ENCODE measurements around the gene ACSF2.

The ACSF2 gene

DNA sequence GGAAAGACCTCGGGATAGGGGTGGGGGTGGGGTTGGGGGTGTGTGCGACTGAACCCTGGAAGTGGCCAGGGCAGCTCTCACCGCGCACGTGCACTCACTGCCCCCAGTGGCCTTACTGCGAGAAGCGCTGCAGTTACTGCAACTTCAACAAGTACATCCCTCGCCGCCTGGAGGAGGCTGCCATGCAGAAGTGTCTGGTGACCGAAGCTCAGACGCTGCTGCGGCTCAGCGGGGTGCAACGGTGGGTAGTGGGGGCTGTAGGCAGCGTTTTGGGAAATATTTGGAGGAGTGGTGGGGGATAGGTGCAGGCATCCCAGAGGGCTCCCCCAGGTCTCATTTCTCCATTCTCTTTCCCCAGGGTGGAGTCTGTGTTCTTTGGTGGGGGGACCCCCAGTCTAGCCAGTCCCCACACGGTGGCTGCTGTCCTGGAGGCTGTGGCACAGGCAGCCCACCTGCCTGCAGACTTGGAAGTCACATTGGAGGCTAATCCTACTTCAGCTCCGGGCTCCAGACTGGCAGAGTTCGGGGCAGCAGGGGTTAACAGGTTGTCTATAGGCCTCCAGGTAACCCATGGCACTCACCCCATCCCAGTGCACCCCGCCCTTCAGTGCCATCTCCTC, 53.6 kb downstream of the ACSF2 start:
- peak; percentile 66 for DNase-seq

DNA sequence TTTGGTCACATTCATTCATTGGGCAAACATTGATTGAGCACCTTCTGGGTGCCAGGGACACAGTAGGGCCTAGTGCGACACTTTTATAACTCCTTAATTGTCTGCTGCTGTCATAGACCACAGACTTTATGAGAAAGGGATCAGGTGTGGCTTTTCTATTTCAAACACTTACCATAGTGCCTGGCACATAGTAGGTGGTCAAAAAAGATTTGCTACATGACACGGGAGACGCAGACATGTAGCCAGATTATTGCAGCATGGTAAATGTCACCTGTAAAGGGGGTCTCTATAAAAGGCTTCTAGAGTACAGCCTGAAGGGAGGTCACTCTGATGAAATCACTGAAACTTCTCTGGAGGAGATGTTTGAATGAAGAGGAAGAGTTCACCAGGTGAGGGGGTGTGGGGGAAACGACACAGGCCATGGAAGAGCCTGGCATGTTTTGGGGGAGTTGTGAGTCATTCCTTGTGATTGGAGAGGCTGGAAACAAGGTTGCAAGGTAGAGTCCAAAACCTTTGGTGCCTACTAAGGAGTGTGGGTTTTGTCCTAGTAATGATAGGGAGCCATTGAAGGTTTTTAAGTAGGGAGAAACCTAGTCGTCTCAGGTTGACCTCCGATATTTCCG, 54.2 kb downstream of the ACSF2 start:
- DNase-seq = no peak

DNA sequence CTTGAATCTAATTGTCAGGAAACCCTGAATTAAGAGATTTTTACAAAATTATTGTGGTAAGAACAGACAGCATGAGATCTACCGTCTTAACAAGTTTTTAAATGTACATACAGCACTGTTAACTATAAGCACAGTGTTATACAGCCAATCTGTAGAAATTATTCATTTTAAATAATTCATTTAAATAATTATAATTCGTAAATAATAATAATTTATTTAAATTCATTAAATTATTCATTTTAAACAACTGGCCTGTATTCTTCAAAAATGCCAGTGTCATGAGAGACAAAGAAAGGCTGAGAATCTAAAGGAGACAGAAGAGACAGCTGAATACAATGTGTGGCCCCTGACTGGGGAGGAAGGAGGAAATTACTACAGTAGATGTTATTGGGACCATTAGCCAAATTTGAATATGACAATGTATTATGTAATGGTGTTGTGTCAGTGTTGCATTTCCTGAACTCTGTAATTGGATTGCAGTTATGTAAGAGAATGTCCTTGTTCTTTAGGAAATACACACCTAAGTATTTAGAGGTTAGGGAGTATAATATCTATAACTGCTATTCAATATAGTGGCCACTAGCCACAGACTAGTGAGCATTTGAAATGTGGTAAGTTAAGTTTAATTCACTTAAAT, 55.0 kb downstream of the ACSF2 start:
- DNase-seq = no peak

DNA sequence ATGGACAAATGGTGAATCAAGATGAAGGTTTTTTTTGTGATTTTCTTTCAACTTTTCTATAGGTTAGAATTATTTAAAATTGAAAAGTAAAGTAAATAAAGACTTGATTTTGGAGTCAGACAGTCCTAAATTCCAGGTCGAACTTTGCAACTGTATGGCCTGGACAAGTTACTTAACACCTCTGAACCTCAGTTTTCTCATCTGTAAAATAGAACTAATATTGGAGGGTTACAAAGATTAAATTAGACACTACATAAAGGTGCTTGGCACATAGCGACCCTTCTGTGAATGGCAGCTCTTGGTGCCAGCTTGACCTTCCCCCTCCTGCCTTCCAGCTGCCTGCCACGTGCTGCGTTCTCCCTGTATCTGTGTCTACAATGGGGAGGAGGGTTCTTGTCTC, 55.6 kb downstream of the ACSF2 start:
- no peak for DNase-seq

DNA sequence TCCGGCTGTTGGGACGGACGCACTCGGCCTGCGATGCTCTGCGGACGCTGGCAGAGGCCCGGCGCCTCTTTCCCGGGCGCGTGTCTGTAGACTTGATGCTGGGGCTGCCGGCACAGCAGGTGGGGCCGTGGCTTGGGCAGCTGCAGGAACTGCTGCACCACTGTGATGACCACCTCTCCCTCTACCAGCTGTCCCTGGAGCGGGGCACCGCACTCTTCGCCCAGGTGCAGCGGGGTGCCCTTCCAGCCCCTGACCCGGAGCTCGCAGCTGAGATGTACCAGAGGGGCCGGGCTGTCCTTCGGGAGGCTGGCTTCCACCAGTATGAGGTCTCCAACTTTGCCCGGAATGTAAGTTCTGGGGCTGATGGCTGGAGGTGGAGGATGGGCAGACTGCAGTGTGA, 56.1 kb downstream of the ACSF2 start:
- no peak for DNase-seq

DNA sequence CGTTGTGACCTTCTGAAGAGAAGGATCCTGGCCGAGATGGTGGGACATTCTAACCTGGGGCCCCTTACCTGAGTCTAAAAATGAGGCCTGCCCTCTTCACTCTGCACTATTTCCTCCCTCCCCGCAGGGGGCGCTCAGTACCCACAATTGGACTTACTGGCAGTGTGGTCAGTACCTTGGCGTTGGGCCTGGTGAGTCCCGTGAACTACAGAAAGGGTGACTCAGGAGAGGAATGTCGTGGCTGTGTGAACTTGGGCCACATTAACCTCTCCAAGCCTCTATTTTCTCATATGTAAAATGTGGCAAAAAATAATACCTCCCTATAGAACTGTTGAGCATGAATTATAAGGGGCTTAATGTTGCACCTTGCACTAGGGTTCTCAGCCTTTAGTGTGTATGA, 56.5 kb downstream of the ACSF2 start:
- DNase-seq = peak; percentile 67

DNA sequence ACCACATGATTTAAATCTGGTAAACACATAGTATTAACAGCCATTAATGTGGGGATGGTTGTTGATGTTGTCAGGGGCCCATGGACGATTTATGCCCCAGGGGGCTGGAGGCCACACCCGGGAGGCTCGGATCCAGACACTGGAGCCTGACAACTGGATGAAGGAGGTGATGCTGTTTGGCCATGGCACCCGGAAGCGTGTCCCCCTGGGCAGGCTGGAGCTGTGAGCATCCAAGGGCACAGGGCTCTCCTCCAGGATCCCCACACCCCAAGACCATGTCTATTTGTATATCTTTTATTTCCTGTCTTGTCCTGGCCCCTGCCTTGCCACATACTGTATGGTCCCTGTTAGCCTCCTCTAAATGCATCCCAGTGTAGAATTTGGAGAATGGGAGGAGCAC, 57.2 kb downstream of the ACSF2 start:
- no peak for DNase-seq

DNA sequence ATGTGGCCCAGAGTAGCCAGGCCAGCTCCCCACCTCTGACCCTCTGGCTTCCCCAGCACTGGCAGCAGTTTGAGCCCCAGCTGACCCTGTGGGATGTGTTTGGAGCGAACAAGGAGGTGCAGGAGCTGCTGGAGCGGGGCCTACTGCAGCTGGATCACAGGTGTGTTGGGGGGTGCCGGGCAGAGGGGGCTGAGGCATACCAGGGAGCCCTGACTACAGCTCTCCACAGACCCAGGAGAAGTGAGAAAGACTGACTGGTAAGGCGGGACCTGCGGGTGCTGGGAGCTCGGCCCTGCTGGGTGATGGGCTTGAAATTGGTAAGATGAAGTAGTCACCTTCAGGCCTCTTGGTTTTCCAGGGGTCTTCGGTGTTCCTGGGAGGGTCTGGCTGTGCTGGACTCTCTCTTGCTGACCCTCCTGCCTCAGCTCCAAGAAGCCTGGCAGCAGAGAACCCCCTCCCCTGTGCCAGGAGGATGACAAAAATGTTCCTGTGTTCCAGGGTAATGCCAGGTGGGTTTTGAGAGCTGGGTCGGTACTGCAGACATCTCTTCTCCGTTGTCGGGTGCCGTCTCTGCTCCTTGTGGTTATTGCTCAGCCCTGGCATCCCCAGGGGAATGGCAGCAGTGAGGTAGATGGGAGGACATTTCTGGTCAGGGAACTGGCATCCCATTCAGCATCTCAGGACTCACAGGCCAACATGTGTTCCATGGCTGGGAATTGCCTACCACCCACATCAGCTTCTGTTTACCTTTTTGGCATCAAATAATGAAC, 58.6 kb downstream of the ACSF2 start:
- DNase-seq = no peak

DNA sequence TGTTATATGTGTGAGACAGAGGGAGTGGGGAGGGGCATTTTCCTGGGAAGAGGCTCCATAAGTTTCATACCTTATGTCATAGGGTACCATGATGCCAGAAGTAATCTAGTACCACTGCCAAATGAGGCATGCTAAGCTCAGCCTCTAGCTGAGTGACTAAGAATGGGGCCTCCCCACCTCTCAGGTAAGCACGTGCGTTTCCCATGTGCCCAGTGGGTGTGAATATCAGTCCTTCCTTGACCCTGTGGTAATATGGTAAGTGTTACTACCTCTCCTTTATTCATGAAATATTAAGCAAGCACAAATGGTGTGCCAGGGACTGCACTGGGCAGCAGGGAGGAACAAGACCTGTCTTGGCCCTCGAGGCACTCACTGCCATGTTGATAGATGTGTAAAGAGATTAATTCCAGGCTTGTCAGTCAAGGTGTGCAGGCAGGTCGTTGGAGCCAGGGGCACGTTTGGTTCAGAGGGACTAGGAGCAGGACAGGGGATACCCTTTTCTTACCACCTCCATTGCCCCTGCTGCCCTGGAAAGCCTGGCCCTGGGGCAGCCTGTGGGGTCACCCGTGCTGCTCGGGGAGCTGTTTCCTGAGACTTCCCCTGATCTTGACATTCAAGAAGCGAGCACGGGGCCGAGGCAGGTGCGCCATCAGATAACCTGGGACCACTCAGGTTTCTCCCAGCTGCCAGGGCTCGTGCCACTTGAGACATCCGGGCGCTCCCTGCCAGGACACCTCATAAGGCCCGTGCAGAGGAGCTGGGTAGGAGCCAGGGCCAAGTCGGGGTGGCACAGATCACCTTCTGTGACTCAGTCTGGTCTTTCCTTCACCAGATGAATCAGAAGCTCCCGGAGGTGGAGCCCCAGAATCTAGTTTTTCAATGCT, 61.4 kb downstream of the ACSF2 start:
- no peak for DNase-seq

DNA sequence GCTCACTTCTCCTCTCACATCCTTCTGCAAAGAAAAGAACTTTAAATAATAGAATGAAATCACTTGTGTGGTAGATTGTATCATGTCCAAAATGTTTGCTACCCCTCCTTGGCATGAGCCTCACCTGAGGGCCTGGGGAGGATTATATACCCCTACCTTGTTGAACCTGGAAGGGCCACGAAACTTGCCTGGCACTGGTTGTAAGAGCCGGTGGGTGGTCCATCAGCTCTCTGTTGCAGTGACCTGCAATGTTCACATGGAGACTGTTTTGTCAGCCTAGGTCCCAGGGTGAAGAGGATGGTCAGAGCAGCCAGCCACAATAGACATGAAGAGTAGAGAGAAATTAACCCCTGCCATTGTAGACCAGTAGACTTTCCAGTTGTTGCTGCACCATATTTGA, 62.9 kb downstream of the ACSF2 start:
- DNase-seq = no peak

DNA sequence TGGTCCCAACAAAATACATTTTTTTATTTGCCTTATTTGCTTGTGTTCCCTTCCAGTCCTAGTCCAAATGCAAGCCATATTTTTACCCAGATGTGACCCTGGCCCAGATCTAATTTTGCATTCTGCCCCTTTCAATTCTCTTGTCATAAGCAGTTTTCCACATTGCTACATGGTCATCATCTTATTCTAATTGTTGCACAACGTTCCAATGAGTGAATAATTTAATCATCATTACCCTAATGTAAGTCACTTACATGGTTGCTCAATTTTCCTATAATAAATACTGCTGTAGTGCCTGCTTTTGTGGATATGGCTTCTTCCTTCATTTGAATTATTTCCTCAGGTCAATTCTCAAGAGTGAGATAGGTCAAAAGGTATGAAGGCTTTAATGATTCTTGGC, 65.5 kb downstream of the ACSF2 start:
- DNase-seq = no peak

DNA sequence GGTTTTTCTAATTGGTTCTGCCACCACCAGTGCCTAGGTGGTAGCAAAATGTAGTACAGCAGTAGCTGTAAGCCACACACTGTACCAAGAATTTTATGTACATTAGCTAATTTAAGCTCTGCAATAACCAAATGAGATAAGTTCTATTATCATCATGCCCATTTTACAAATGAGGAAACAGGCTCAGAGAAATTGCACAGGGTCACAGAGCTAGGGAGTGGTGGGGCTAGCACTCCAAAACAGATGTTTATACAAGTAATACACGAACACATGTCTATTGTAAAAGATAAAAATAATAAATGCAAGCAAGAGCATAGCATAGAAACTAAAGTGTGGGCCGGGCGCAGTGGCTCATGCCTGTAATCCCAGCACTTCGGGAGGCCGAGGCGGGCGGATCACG, 66.2 kb downstream of the ACSF2 start:
- no peak for DNase-seq

DNA sequence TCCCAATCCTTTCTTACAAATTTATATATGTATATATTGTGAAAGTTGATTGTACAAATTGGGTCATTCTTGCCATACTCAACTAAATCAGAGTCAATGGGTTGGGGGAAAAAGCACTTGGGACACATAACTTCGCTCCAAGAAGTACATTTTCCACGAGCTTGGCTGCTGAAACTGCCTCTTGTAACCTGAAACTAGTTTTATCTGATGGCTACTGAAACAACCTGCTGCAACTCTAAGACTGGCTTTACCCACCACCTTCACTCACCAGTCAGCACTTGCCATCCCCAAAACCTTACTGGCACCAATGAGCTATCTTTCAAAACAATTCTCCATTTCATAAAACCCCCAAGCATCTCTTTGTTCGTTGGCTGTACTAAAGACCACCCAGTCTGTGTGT, 67.7 kb downstream of the ACSF2 start:
- DNase-seq = no peak

DNA sequence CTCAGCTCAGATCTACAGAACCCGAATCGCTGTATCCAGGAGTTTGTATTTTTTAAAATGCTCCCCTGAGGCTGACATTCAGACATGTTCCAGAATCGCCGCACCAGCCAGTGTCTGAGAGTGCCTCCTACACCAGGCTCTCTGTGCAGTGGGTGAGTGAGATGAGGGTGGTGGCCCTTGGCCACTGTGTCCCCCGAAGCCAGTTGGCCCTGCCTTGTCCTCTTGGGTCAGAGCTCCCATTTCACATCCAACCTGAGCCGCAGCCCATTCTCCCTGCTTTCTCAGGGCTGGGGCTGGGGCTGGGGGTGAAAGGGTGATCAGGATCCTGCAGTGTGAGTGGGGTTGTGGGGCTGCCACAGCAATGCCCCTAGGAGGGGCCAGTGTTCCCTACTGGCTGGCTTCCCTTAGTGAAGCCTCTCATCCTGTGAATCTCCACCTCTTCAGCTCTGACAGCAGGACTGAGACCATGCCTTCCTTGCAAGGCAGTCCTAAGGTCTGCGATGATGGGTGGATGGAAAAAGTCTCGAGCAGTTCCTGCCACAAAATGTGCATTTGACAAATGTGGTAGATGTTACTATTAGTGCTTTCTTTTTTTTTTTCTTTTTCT, 69.3 kb downstream of the ACSF2 start:
- no peak for DNase-seq

DNA sequence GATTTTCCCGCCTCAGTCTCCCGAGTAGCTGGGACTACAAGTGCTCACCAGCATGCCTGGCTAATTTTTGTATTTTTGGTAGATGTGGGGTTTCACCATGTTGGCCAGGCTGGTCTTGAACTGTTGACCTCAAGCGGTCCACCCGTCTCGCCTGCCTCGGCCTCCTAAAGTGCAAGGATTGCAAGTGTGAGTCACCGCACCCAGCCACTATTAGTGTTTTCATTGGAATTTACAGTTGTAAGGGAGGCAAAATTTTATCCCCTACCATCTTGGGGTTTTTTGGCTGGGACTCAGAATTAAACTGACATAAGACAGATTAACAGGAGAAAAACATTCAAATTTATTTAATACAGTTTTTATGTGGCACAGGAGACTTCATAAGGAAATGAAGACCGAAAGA, 69.9 kb downstream of the ACSF2 start:
- no peak for DNase-seq

DNA sequence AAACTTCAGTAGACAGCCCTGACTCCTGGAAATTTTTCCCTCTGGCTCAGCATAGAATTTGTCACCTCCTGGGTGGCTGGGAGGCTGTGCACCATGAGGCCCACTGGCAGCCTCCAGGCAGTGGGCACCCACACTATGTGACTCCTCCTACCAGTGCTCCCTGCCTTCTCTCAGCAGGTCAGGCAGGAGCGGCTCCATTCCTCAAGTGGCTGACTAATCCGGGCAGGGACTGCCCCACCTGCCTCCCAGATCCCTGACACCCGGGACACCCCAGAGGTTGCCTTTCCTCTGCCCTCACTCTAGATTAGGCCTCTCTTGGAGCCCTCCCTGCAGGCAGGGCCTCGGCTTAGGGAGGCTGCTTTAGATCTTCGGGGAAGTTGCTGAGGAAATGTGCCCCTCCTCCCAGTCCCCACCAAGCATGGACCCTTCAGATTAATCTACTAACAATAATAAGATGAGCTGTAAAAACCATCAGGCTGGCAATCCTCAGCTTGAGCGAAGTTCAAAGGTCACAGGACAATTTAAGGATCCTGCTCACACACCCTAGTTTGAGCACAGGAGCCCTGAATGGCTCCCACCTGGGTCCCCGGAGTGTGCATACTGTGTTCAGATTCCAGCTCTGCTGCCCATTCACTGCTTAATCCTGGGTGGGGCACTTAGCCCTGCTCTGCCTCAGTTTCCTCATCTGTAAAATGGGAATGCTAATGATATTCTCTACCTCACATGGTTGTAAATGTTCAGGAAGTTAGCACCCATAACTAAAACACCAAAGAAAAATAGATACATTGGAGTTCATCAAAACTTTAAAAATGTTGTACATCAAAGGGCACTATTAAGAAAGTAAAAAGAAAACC, 72.2 kb downstream of the ACSF2 start:
- DNase-seq = no peak

DNA sequence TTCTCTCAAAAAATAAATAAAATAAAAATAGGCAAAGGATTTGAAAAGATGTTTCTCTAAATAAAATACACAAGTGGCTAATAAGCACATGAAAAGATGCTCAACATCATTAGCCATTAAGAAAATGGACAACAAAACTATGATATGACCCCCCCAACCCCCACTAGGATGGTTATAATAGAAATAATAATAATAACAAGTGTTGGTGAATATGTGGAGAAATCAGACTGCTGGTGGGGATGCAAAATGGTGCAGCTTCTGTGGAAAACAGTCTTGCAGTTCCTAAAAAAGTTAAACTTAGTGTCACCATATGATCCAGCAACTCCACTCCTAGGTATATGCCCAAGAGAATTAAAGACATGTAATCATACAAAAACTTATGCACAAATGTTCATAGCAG, 73.3 kb downstream of the ACSF2 start:
- DNase-seq = no peak

DNA sequence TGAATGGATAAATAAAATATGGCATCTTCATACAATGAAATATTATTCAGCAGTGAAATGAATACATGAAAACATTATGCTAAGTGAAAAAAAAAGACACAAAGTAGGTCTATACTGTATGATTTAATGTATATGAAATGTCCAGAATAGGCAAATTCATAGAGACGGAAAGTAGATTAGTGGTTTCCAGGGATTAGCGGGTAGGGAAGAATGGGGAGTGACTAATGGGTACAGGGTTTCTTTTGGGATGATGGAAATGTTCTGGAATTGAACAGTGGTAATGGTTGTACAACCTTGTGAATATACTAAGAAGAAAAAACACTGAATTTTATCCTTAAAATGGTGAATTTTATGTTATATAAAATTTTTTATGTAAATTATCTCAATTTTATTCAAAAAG, 73.7 kb downstream of the ACSF2 start:
- DNase-seq = no peak

DNA sequence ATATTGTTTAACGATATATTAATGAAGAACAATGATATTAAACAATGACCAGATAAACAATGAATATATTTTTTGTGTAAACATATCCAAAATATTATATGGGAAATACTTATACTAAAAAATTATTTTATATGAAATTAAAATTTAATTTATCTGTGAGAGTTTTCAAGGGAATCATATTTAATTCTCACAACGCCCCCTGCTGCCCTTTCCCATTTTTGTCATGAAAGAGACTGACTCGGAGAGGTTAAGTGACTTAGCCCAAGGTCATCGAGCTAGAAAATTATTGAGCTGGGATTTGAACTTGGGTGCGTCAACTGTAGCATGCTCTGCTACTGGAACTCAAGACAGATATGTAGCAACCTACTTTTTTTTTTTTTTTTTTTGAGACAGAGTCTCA, 75.0 kb downstream of the ACSF2 start:
- peak; percentile 39 for DNase-seq

DNA sequence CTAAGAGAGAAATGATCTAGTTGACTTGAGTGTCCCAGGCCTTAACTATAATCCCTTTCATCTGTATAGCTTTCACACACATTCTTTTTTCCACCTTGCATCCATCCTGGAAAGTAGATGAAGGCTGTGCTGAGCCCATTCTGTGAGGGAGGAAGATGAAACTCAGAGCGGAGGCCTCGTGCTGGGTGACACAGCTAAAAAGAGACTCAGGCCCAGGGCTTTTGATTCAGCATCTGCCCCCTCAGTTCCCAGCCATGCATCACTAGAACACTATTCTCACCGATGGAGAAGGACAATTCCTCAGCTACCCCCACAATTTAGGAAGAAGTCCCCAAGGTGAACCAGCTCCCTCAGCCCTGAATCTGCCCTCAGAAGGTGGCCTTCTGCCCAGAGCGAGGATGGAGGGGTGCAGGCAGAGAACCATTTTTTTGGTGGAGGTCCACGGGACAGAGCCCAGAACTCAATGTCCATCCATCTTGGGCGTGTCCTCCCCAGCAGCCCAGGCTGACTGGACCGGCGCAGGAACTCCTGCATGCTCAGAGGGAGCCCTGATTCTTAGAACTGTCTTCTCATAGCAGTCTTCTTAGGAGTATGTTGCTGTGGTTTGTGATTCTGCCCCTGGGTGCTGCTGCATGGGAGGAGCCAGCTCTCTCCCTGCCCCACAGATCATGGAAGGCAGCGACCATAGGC, 76.4 kb downstream of the ACSF2 start:
- DNase-seq = no peak

DNA sequence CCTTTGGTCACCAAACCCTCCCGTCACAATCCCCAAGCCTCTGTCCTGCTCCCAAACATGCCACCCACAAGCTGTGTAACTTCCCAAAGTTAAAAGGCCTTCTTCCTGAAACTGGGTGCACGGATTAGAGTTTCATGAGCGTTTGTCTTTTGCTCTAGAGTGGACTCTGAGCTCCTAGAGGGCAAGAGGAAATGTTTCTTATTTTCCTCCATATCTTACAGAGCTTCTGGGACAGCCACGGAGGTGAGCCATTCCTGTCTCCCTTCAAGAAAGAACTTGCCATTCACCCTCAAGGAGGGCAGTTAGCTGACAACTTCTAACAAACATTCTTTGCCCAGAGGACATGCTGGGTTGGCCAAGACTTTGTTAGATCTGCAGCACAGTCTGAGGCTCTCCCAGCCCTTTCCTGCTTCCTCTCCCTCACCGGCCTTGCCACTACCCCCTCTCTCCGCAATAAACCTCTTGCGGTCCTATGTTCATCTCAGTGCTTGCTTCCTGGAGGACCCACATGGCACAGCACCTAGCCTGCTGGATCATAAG, 79.6 kb downstream of the ACSF2 start:
- no peak for DNase-seq

All from activated CD8-positive, alpha-beta memory T cell treated with anti-CD3 and anti-CD28 coated beads, Interleukin-2, amount 50 U/mL, for 4 hours (primary cell).